Adrenal gland (tissue), 5 donors: ENCODE measurements around the gene SRPK3.

Experiments used
- POLR2A ChIP-seq, 2 donors: fragments of 450-650 bp; IDR thresholded peaks; one replicate each; pipeline ENCODE4 v1.6.1; 2017; ENCODE audit warnings: antibody characterized with exemption in 2 of 2, mild to moderate bottlenecking in 2 of 2, moderate library complexity in 1 of 2
- TF ChIP-seq, protein P1 (sequence below), 6 experiments: fragments of 450-650 bp in 4 of 6; fragments of 200-600 bp in 2 of 6; sonication (generic) in 1 of 6; IDR thresholded peaks; 1 replicate in 5 of 6; 2 replicates in 1 of 6; pipeline versions ENCODE4 v1.5.1 to v1.8.0; 2016 to 2021; ENCODE audit warnings: antibody characterized with exemption in 6 of 6, mild to moderate bottlenecking in 2 of 6, moderate library complexity in 1 of 6
- donor health status: DM: no; HTN: no; CAD: no.

DNA sequence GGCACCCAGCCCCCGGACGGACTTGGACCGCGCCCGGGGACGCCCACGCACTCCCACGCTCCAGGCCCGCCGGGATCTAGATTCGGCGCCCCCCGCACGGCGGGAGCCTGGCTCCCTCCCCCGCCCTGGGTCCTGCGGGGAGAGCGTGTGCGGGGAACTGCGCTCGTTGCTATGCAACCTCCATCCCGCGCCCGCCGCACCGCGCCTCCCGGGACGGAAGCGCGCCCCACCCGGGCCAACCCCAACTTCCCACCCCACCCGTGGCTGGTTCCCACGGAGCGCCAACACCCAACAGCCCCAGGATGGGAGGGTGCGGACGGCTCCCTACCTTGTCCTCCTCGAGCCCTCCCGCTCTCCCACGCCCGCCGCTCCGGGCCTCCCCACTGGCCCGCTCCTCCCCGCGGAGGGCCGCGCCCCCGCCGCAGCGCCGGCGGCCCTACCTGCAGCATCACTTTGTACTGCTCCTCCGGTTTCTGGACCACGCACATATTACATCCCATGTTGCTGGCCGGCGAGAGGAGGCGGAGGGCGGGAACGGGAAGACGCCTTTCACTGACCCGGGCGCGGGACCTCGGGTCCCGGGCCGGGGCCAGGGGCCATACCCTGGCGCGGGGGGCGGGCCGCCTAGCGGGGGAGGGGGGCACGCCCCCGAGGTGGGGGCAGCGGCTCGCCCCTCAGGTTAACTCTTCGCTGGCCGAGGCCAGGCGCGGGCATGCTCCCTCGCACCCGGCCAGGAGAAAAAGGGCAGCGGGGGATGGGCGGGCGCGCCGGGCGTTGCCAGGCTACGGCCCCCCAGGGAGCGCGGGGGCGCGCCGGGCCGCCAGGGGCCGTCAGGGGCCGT, 49.2 kb downstream of the SRPK3 start, which contains the start of gene PDZD4:
- TF ChIP-seq POLR2A (IDR thresholded peaks at IDR 0.05), result no peak
- TF ChIP-seq, protein P1, sequence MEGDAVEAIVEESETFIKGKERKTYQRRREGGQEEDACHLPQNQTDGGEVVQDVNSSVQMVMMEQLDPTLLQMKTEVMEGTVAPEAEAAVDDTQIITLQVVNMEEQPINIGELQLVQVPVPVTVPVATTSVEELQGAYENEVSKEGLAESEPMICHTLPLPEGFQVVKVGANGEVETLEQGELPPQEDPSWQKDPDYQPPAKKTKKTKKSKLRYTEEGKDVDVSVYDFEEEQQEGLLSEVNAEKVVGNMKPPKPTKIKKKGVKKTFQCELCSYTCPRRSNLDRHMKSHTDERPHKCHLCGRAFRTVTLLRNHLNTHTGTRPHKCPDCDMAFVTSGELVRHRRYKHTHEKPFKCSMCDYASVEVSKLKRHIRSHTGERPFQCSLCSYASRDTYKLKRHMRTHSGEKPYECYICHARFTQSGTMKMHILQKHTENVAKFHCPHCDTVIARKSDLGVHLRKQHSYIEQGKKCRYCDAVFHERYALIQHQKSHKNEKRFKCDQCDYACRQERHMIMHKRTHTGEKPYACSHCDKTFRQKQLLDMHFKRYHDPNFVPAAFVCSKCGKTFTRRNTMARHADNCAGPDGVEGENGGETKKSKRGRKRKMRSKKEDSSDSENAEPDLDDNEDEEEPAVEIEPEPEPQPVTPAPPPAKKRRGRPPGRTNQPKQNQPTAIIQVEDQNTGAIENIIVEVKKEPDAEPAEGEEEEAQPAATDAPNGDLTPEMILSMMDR (IDR thresholded peaks at IDR 0.05), result no peak
